Measurements from ENCODE around the gene ZNF892.

GRCh38 chr2:95165030-95165370 lies 42.3 kb upstream of the ZNF892 start:
- no peak for TF ChIP-seq CTCF (tag by site-specific recombination; IDR thresholded peaks at IDR 0.05)
- TF ChIP-seq AEBP2 (tag by site-specific recombination; IDR thresholded peaks at IDR 0.05; ENCODE audit: borderline replicate concordance) = no peak
